GM12892 (cell line): ENCODE results near the gene SLC9C2.
"Not testable (repeated sequence)": the region's sequence is repeated elsewhere in the genome, so short reads cannot be mapped to it uniquely, and the experiment has no call there.

Experiments used
- DNase-seq: peaks from one replicate; pipeline ENCODE4 v3.0.0; 2011; ENCODE audit not compliant: insufficient read length
- FAIRE-seq: peaks from 2 replicates; lab custom pipeline; 2011; peaks lifted over from hg19 to GRCh38; lab: Jason Lieb, UNC
- POLR2A ChIP-seq: IDR thresholded peaks from 2 replicates; pipeline ENCODE4 v1.6.1; 2011; ENCODE audit warnings: low read depth, low read length, control low read depth
- POLR2AphosphoS5 ChIP-seq: IDR thresholded peaks from 2 replicates; pipeline ENCODE4 v1.6.1; 2011; ENCODE audit warnings: low read depth, low read length, control low read depth
- TAF1 ChIP-seq: IDR thresholded peaks from 2 replicates; pipeline ENCODE4 v1.6.1; 2011; ENCODE audit warnings: low read depth, mild to moderate bottlenecking, control low read depth, low read length, borderline replicate concordance

The SLC9C2 gene

GRCh38 chr1:173616859-173617258, 14.0 kb upstream of the SLC9C2 start:
- FAIRE-seq (no peak), DNase-seq (no peak)
- TF ChIP-seq POLR2AphosphoS5 (no peak), TAF1 (no peak), POLR2A (no peak)

- not testable (repeated sequence) for DNase-seq, FAIRE-seq
Measured at GRCh38 chr1:173613086-173613485, 10.2 kb upstream of the SLC9C2 start.

- no peak for TF ChIP-seq POLR2A
- TF ChIP-seq POLR2AphosphoS5: no peak
- DNase-seq (no peak), FAIRE-seq (no peak)
Measured at GRCh38 chr1:173608503-173609216, 5.8 kb upstream of the SLC9C2 start.

DNA sequence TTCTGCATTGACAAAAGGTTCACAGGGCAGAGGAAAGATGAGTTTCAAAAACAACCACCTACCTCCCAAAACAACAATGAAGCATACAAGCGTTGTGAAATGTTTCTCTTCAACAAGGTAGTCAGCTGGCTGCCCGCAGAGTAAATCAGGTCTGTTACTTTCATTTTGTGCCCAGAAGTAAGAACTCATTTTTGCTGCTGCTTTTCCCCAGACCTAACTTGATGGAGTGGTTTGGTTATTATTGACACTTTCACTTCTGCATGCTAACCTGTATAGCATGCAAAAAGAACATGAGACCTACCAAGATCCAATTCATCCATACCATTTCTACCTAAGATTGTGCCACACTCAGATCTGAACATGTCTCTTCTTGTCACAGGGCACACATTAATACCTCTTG, 1.3 kb downstream of the SLC9C2 start:
- FAIRE-seq: peak; percentile 48
- no peak for TF ChIP-seq TAF1
- TF ChIP-seq POLR2A: no peak
- no peak for TF ChIP-seq POLR2AphosphoS5
- DNase-seq: no peak

DNA sequence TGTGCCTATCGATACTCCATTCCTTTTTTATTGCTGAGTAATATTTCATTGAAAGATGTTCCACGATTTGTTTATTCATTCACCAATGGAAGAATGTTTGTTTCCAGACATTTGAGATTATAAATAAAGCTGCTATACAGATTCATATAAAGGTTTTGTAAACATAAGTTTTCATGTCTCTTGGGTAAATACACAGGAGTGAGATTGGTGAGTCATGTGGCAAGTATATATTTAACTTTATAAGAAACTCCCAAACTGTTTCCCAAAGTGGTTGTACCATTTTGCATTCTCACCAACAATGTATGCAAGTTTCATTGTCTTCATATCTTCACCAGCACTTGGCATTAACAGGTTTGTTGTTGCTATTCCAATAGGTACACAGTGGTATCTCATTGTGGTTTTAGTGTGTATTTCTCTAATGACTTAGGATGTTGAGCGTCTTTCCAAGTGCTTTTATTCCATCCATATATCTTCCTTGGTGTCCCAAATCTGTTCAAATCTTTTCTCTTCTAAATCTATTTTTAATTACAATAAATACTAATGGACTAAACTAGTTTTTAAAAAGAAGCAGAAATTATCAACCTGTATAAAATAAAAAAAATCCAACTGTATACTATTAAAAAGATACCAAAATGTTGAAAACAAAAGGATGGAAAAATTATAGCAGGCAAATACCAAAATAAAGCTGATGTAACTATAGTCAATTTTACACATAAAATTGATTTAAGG, 6.6 kb downstream of the SLC9C2 start:
- TF ChIP-seq POLR2A (no peak), TAF1 (no peak), POLR2AphosphoS5 (no peak)
- DNase-seq (no peak), FAIRE-seq (no peak)

- not testable (repeated sequence) for DNase-seq, FAIRE-seq
Measured at GRCh38 chr1:173591138-173591537, 11.7 kb downstream of the SLC9C2 start.

DNA sequence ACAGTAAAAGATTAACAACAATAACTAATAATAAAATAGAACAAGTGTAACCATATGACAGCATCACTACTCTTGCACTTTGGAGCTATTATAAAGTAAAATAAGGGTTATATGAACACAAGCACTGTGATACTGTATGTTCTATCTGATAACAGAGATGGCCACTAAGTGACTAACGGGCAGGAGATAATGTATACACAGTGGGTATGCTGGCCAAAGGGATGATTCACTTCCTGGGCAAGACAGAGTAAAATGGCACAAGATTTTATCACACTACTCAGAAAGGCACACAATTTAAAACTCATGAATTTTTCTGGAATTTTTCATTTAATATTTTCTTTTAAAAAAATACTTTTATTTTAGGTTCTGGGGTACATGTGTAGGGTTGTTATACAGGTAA, 12.3 kb downstream of the SLC9C2 start:
- FAIRE-seq (no peak), DNase-seq (no peak)
- TF ChIP-seq TAF1 (no peak), POLR2AphosphoS5 (no peak), POLR2A (no peak)

DNA sequence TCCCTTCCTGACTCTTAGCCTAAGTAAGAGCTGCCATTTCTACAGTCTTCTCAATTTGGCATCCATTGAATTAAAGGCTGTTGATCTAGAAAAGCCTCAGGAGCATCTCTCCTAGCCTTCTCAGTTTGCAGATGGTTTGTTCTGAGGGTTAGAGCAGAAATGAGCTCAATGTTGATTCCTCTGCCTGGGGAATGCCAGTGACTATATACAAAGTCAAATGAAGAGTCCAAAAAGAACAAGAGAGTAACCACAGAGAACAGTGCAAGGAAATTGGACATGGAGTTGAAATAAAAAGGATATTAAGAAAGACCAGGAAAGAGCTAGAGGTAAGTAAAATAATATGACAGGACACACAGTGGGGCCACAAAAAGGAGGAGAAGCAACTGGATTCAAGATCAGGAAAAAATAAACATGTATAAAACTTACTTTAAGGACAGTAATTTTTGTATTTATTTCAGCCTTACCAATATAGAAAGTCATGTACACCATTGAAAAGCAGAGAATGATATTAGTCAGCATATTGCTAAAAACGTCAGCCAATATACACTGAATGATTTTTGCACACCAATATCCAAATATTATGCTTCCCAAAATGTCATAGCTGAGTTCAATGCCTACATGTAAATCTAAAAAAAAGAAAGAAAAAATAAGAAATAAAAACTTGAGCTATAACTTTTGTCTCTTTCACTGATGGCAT, 21.3 kb downstream of the SLC9C2 start:
- FAIRE-seq (peak; percentile 9), DNase-seq (no peak)
- TF ChIP-seq POLR2AphosphoS5 (no peak), TAF1 (no peak), POLR2A (no peak)

DNA sequence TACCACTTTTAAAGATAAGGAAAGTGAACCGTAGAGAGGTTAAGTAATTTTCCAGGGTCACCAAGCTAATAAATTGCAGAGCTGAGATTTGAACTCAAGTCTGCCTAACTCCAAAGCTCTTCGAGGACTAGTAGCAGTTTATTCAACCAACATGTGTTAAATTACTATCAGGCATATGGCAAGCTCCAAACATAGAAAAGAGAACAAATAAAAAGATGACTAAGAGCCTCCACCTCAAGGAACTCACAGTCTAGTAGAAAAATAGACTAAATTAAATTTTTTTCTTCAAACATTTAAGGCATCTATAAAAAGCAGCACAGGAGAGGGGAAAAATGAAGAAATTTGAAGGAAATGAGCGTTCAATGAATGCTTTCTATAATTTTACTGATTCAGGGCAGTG, 22.2 kb downstream of the SLC9C2 start:
- DNase-seq (no peak), FAIRE-seq (no peak)
- TF ChIP-seq TAF1: no peak
- no peak for TF ChIP-seq POLR2AphosphoS5
- no peak for TF ChIP-seq POLR2A

GRCh38 chr1:173580071-173580470, 22.8 kb downstream of the SLC9C2 start:
- FAIRE-seq (no peak), DNase-seq (no peak)
- TF ChIP-seq TAF1 (no peak), POLR2A (no peak), POLR2AphosphoS5 (no peak)

GRCh38 chr1:173573596-173573995, 29.3 kb downstream of the SLC9C2 start:
- FAIRE-seq (no peak), DNase-seq (no peak)
- TF ChIP-seq TAF1 (no peak), POLR2AphosphoS5 (no peak), POLR2A (no peak)

DNA sequence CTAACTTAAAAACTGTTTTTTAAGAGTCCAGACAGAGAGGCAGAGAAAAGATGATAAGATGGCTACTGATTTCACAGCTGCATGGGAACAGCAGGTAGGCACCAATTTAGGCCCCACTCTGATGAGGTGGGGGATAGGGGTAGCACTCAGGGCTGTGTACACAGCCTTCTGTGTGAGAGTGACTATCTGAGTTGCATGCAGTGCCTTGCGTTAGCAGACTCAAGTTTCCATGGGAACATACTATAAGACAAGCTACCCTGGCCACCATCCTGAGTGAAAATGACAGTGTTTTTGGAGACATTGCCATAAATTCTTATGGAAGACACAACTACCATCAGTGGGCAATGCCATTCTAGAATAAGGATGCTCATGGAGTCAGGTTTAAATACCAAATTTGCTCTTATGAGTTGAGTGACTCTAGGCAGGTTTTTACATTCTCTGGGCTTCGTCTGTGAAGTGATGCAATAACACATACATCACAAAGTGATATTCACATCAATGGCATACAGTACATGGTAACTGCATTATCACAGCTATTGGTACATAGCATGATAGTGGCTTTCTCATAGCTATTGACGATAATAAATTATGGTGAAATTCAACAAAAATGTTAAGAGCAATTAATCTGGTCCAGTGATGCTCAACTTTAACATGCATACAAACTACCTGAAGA, 30.5 kb downstream of the SLC9C2 start:
- DNase-seq (no peak), FAIRE-seq (no peak)
- TF ChIP-seq TAF1 (no peak), POLR2AphosphoS5 (no peak), POLR2A (no peak)
